Stimulated activated CD8-positive, alpha-beta memory T cell treated with anti-CD3 and anti-CD28 coated beads, Interleukin-15, amount 100 ng/mL, for 48 hours (primary cell): ENCODE results near the gene ENAH.
"Not testable (repeated sequence)": the region's sequence is repeated elsewhere in the genome, so short reads cannot be mapped to it uniquely, and the experiment has no call there.

ENCODE experiments used
- DNase-seq, 2 donors: peaks; one replicate each; pipeline ENCODE4 v3.0.0-alpha.2; 2020; ENCODE audit warnings: low read depth in 2 of 2

The ENAH gene

DNA sequence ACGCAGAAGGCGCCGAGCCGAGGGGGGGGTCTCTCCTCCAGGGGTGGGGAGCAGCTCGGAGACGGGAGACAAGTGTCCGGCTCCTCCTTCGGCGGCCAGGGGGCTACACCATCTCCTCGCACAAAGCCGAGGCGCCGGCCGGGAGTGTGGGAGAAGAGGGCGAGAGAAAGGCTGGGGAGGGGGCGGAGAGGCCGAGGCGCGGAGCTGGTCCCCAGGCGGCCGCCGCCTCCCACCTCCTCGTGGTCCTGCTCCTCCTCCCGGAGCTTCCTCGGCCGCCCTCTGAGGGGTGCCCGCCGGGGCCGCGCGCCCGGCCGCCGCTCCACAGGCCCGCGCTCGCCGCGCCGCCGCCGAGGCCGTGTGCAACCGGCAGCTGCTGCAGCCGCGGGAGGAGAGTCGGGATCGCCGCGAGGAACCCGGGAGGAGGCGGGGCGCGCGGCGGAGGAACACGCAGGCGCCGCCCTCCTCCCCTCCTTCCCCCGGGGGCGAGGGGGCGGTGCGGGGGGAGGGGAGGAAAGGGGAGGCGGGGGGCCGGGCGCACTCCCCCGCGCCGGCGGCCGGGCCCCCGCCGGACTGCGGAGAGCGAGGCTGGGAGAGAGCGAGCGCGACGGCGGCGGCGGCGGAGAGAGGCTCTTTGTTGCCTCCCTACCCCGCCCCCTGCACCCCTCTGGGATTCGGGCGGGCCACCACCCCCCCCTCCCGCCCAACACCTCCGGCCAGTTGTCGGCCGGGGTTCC, at the start of gene ENAH:
Gene ENAH, minus strand, starts transcription at position 395 of the 734 bp plus-strand sequence. CDS start 433 bp downstream, outside the sequence.
- peak; percentile 19 for DNase-seq

DNA sequence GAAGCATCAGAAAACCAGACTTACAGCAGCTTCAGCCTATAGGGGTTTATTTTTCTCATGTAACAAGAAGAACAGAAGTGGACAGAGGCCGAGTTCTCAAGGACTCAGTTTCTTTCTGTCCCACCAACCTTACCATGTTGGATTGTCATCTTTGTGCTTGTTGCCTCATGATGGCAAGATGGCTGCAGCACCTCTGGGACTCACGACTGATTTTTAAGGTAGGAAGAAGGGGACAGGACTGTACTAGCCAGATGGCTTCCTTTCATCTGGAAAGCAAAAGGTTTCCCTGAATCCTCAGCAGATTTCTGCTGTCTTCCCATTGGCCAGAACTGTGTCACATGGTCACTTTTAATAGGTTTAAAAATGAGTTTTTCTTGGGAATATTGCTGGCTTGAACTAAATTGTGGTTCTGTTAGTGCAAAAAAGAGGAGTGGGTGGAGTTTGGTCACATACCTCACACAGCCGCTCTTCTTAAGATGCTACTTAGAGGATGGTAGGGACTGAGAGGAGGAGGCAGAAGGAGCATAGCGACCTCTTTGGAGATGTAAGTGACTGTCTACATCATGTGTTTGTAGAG, 48.1 kb upstream of the ENAH start:
- DNase-seq, result no peak

DNA sequence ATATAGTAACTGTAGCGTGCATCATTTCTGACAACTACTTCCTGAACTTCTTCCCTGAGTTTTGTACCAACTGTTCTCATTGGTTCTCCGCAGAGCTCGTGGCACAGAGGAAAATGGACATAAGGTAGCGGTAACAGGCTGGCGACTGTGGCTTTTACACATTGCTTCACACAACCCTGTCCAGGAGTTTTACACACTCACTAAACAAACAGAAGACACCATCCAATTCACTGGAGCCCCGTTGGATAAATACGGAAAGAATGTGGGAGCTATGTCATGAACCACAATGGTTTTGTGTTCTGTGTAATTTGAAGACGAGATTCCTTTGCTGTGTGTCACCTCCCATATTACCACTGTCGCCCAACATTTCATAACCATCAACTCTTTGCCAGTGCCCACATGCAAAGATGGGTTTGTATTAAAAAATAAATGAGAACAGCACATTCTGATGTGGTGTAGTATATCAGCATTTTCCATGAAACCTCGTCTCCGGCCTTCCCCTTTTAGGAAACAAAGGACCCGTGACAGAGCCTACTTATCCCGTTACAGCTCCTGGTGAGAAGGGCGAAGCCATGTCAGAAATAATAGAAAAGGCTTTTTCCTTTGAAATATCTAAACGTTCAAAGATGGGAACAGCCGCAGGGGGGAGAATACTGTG, 47.4 kb upstream of the ENAH start:
- DNase-seq, result no peak

DNA sequence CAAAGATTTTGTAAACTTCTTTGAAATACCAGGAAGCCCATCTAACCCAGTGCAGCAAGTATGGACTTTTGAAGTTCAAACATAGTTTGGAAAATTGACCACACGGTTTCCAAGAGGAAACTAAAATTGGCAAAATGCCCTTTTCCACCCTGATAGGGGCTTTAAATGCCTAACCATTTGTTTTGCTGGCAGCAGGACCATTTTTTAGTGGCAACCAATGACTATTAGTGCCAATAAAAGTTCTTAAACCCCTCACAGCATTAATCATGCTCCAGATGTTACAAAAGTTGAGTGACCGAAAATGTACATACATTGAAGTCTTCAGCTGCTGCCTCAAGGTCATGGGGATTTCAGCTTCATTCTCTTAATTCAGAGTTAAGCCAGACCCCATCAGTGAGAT, 46.4 kb upstream of the ENAH start:
- no peak for DNase-seq

DNA sequence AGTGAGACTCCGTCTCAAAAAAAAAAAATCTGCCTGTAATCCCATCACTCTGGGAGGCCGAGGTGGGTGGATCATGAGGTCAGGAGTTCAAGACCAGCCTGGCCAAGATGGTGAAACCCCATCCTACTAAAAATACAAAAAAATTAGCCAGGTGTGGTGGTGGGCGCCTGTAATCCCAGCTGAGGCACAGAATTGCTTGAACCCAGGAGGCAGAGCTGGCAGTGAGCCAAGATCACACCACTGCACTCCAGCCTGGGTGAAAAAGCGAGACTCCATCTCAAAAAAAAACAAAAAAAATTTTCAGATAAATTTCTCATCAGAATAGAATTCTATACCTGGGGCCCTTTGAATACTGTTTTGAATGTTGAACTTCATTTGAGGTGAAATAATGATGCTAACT, 45.3 kb upstream of the ENAH start:
- not testable (repeated sequence) for DNase-seq

DNA sequence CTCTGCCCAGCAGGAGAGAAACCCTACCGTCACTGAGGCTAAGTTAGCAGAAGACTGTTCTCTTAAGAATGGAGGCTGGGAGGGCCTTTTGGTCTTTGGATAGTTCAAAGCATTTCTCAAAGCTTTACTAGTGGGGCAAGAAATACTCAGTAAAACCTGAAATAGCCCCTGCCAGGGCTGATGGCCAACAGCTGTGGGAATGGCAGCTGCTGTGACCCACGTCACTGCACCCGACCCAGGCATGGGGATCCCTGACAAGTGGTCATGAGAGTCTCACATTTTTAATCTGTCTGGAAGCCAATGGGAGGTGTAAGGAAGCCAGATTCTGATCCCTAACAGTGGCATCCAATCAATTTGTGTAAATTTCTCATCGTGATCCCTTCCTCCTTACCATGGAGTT, 44.5 kb upstream of the ENAH start:
- DNase-seq, result no peak

DNA sequence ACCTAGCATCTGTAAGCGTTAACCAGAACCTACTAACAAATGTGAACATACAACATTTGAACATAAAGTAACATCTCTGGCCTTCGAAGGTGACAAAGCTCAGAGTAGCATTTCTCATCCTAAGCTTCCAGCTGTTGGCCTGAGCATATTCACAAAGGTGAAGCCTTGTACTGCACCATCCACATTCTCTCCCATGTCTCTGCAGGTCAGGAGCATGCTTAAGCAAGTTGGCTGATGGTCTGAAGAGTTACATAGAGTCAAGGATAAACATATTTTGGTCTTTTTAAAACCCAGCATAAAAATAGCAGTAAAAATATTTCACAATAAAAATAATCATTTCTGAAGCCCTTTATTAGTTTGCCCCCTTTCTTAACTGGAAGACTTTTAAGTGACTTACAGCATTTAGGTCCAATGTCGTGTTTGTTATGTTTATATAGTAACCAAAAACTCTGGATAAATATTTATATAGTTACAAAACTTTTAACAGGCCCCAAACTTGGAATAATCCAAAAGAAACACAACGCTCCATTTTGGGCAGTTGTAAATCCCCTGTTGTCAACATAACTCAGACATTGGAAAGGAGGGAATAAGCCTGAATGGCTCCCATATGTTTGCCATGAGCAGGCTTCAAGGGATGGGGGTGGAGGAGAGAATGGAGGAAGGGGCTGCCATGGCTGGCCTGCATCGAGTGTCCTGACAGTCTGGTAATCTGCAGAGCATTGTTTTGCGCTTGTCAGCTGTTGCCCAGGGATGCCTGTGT, 42.8 kb upstream of the ENAH start:
- DNase-seq, result no peak

DNA sequence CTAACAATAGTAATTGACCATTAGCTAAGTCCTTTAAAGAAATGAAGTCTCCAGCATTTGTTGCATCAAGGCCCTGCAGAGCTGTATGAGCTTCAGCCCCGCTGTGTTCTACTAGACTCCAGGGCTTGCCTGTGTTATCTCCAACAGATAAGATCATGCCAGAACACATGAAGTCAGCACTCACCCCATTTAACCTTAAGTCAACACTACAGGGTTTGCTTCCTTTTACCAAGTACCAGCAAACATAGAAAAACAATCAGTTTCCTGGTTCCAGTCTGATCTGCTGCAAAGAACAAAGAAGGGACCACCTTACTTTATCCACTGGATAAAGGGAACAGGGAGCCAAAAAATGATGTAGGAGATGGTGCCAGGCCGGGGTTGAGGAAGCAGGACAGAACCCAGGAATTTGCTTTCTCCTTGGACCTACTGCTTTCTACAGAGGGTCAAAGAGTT, 41.3 kb upstream of the ENAH start:
- DNase-seq, result no peak

DNA sequence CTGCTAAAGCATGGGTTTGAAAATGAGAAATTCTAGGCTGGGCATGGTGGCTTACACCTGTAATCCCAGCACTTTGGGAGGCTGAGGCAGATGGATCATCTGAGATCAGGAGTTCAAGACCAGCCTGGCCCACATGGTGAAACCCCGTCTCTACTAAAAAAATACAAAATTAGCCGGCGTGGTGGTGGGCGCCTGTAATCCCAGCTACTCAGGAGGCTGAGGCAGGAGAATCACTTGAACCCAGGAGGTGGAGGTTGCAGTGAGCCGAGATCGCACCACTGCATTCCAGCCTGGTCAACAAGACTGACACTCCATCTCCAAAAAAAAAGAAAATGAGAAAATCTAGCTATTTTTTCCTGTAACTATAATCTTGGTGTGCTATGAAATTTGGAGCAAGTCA, 40.8 kb upstream of the ENAH start:
- not testable (repeated sequence) for DNase-seq

DNA sequence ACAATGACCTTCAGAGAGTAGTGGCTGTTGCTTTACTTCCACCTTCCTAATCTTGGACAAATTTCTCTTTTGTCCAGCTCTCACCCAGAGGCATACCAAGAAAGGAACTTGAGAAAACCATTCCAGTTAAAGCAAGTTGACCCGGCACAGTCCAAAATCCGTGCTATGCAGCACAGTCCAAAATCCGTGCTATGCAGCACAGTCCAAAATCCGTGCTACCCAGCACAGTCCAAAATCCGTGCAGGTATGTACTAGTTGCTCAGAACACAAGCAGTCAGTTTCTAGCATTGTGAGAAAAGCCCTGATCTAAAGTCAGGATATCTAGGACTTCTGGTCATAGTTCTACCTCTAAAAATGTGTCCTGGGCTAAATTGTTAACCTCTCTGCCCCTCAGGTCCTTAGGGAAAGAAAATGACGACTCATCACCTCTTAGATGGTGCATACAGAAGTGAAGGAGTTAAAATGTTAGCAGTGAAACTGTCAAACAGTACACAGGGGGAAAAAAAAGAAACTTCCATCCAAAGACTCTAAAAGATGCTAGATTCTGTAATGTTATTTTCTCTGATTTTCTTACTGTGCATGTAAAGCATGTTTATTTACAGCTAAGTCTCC, 40.3 kb upstream of the ENAH start:
- no peak for DNase-seq

DNA sequence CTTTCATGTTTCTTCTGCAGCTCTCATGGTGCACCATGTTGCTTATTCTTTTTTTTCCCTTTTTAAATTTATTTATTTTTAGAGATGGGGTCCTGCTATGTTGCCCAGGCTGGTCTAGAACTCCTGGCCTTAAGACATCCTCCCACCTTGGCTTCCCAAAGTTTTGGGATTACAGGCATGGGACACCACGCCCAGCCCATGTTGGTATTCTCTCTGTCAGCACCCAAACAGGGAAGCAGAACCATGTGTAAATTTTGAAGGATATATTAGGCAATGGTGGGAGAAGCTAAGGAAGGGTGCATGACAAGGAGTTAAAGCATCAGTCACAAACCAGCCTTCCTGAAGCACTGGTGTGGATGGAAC, 39.6 kb upstream of the ENAH start:
- DNase-seq, result no peak

DNA sequence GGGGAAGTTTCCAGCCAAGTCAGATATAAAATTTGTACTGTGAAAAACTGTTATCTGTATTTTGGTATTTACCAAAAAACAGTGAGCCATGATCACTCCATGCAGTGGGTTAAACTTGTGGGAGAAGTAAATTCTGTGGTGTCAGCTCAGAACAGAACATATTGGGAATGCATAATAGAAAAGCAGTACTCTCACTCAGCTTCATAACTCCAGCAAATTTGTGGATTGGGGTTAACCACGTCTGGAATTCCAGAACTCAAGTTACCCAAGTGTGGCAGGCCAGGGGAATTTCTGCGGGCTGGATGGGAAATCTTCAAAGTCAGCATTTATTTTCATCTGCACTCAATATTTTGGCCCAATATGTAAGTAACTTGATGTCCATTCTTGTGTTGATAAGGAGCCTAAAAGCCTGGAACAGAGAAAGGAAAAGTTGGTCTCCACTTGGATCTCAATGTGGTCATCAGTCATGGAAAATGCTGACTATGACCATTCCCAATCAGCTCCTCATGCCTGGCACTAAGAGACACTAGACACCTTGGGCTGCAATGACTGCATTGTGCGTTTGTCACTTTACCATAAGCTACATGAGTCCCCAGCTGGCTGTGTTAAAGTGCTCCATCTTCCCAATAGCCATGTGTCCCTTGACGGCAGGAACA, 39.1 kb upstream of the ENAH start:
- no peak for DNase-seq

DNA sequence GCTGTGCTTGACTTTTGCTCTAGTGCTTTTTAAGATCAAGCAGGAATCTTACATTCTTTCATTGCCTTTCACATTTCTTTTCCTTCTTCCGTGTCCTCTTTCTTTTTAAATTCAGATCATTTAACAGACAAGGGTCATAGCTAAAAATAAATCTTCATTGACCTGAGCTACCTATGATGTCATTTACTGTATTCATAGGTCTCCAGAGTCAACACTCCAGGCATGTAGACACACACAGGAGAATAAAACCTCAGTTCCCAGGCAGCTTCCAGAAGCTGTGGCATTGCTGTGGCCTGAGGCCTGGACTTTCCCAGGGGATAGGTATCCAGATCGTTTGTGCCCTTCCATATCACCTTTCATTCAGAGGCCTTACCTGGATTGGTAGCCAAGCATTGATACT, 38.5 kb upstream of the ENAH start:
- DNase-seq, result no peak

DNA sequence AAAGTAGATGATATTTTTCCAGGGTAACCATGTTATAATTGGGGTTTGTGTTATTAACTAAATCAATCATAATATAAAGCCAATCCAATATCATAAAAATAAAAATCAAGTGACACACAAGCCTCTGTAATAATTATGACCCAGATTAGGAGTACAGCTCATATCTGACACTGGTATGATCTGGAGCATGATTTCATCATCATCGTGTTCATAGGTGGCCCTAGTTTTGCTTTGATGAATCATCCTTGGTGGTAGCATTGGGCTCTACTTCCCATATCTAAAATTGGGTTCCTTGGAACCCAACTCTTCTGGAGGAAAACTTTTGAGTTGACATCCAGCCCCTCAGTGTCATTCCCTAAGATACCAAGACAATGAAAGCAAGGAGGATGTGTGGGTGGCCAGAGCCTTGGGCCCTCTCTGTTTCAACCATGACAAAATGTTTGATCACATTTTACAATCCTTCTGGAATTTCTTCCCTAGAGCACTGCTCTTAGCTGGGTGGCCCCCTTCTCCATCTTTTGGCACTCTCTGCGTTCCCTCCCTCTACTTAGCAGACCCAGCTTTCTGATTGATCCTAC, 37.0 kb upstream of the ENAH start:
- DNase-seq, result no peak

DNA sequence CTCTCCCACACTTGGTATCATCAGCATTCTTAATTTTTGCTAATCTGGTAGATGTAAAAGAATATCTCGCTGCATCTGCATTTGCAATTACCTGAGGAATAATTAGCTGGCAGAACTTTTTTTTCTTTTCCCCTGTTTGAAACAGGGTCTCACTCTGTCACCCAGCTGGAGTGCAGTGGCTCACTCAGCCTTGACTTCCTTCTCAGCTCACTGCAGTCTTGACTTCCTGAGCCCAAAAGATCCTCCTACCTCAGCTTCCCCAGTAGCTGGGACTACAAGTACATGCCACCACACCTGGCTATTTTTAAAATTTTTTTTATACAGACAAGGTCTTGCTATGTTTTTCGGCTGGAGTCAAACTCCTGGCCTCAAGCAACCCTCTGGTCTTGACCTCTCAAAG, 35.4 kb upstream of the ENAH start:
- DNase-seq, result no peak

DNA sequence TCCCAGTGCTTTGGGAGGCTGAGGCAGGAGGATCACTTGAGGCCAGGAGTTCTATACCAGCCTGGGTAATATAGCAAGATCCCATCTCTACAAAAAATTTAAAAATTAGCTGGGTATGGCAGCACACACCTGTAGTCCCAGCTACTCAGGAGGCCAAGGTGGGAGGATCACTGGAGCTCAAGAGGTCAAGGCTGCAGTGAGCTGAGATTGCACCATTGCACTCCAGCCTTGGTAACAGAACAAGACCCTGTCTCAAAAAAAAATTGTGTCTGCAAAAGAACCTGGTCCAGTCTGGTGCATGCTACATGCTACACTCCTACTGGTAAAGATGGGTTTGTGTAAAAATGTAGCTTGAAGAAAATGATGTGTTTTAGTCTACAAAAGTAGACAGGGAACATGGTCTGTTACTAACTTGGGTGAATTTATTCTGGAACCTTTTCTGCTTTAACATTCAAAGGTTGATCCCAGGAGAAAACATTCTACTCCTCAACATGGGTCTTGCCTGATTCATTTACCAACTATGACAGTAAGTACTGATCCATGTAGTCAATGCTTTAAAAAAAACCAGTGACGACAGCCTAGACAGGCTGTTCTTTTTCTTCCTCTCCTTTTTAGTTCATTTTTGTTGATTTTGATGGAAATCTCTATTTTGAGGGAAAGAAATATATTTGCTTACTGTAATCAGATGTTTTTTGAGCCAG, 32.7 kb upstream of the ENAH start:
- no peak for DNase-seq

DNA sequence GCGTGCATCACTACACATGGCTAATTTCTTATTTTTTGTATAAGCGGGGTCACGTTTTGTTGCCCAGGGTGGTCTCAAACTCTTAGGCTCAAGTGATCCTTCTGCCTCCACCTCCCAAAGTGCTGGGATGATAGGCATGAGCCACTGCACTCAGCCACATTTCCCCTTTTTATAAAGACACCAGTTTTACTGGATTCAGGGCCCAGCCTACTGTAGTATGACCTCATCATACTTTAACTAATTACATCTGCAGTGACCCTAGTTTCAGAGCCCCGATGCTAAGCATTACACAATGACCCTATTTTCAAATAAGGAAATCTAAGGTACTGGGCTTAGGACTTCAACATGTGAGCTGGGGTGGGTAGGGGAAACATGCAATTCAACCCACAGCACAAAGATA, 31.8 kb upstream of the ENAH start:
- no peak for DNase-seq

DNA sequence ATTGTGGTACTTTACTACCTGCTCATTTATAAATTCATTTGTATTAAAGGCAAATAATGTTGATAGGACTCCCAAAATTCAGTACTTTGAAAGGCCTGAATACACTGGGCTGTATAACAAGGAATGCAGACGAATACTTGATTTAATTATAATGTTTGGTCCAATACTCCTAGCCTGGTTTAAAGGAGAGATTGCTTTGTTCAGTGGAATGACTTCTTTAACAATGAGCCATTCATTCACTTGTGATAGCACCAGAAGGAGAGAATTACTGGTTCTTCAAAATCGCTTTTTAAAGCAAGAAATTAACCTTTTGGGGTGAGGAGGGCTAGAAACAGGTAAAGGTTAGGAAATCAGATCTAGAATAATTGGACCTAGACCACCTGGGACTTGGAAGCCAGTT, 28.3 kb upstream of the ENAH start:
- DNase-seq, result no peak

DNA sequence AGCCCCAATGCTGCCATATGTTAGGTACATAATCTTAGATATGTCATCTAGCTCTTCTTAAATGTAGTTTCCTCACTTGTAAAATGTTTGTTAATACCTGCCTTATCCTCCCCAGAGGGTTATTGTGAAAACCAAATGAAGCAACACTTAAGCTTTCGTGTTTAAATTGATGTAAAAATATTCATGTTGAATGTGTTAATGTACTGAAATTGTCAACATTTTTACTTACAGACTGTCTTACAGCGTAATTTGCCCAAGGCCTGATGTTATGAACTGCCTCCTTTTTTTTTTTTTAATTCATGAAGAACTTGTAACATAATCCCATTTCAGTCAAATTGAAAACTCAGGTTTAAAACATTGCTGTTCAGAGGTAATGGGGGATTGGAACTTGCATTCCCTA, 25.6 kb upstream of the ENAH start:
- no peak for DNase-seq

DNA sequence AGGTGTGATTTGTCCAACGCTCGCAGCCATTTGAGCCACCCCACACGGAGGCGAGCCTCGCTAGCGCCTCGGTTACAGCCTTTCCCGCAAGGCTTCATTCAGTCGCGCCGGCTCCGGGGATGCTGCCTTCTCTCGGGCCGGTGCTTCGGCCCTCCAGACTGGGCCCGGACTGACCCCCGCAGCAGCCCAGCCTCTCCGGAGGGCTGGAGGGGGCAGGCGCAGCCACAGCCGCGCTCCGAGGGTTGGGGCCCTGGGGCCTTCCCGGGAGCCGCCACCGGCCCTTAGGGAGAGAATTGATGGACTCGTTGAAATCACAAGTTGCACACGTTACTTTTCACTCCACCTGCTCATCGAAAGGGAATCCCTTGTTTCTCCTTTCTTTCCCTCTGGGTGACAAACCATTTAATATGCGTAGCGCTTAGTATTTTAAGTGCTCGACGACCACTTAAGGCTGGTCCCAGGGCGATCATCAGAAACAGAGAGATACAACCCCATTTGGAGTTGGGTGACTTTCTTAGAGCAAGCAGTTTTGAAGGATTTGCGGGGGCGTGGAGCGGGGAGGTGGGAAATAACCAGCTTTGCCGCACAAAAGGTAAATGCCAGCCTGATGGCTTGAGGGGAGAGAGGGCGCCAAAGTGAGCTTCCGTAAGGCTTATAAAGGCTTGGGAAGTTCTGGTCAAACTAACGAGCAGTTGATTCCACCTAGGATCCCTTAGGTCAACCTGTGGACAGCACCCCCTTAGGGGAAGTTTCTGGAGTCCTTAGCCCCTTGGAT, 24.6 kb upstream of the ENAH start:
- DNase-seq, result no peak
